Gastroesophageal sphincter (tissue), 4 donors: Measurements from ENCODE around the gene RPS25. TPM values are rescaled to one million over a fixed set of nuclear protein-coding genes. Genes with fewer than 3 reads are reported as not detected.

ENCODE experiments used
- ATAC-seq: fragments of 150-250 bp; one replicate; pipeline ENCODE4 v1.9.1; 2016; ENCODE audit warnings: mild to moderate bottlenecking, moderate library complexity
- H3K27ac ChIP-seq, 4 donors: fragments of 200-600 bp; sonication (generic) in 3 of 4; 1 replicate in 3 of 4; 2 replicates in 1 of 4; pipeline ENCODE4 v1.5.1; 2016 to 2019
- H3K27me3 ChIP-seq: fragments of 200-600 bp; sonication (generic); one replicate; pipeline ENCODE4 v1.5.1; 2019
- H3K36me3 ChIP-seq, 2 donors: fragments of 200-600 bp; sonication (generic); one replicate each; pipeline ENCODE4 v1.5.1; 2019; ENCODE audit warnings: control low read depth in 1 of 2
- H3K4me1 ChIP-seq, 3 donors: fragments of 200-600 bp; sonication (generic); 1 replicate in 2 of 3; 2 replicates in 1 of 3; pipeline ENCODE4 v1.5.1; 2016 to 2019; ENCODE audit warnings: control low read depth in 2 of 3
- H3K4me3 ChIP-seq, 2 donors: fragments of 200-600 bp; sonication (generic); one replicate each; pipeline ENCODE4 v1.5.1; 2019; ENCODE audit warnings: mild to moderate bottlenecking in 1 of 2, moderate library complexity in 1 of 2
- H3K9me3 ChIP-seq, 3 donors: fragments of 200-600 bp; sonication (generic); one replicate each; pipeline ENCODE4 v1.5.1; 2017 to 2019; ENCODE audit warnings: control low read depth in 2 of 3
- CTCF ChIP-seq, 4 experiments: fragments of 200-600 bp in 2 of 4; fragments of 450-650 bp in 2 of 4; sonication (generic) in 1 of 4; IDR thresholded peaks; one replicate each; pipeline ENCODE4 v1.5.1; 2017 to 2019; ENCODE audit warnings: antibody characterized with exemption in 4 of 4, mild to moderate bottlenecking in 2 of 4, moderate library complexity in 2 of 4
- EP300 ChIP-seq: sonication (generic); formaldehyde crosslinking; IDR thresholded peaks from one replicate; pipeline ENCODE4 v1.6.1; 2017; ENCODE audit warnings: antibody characterized with exemption, mild to moderate bottlenecking
- POLR2A ChIP-seq, 2 donors: fragments of 450-650 bp; IDR thresholded peaks; one replicate each; pipeline ENCODE4 v1.6.1; 2017; ENCODE audit warnings: antibody characterized with exemption in 2 of 2, mild to moderate bottlenecking in 2 of 2, moderate library complexity in 1 of 2
- POLR2AphosphoS5 ChIP-seq: sonication (generic); formaldehyde crosslinking; IDR thresholded peaks from one replicate; pipeline ENCODE4 v1.6.1; 2017; ENCODE audit warnings: antibody characterized with exemption
- WGBS, 2 donors: methylation state at CpG; one replicate each; pipeline ENCODE4 v1.1.5; 2018; ENCODE audit warnings: low coverage in 1 of 2; 5-methylcytosine and 5-hydroxymethylcytosine counted together
- total RNA-seq, 4 donors: library from RNA; depleted of rRNA; stranded (reverse); fragments of >200 nt; gene quantifications; one replicate each; pipeline ENCODE4 v1.1.0, GENCODE V29; 2016

Gene RPS25
- total RNA-seq, 4 donors from 2014 or later = 1,381 to 2,808 (median 2,000) TPM

- H3K27ac ChIP-seq = no peak overlapping the region
- no peak overlapping the region for H3K4me3 ChIP-seq
- no peak for ATAC-seq
- TF ChIP-seq EP300 (no peak), CTCF (IDR thresholded peaks at IDR 0.05) (no peak), POLR2AphosphoS5 (no peak), POLR2A (IDR thresholded peaks at IDR 0.05) (no peak)
- H3K4me1 ChIP-seq = peaks cover 0 to 20% (median 5%) of the 10 kb centered on the region in 3 donors
- no peaks in the 10 kb centered on the region for H3K27me3 ChIP-seq
- H3K9me3 ChIP-seq = no peaks in the 10 kb centered on the region
- peaks cover 0 to 82% of the 10 kb centered on the region in 2 donors for H3K36me3 ChIP-seq
- 90 to 100% methylated on average over 4 to 21 of the region's 23 CpGs for WGBS, 2 donors
Observed at GRCh38 chr11:119052163-119052814, 34.1 kb upstream of the RPS25 start.

GRCh38 chr11:119051440-119052162 is 33.5 kb upstream of the RPS25 start:
- Histone ChIP-seq H3K27ac (no peak overlapping the region), H3K9me3 (no peaks in the 10 kb centered on the region), H3K4me3 (no peak overlapping the region), H3K27me3 (no peaks in the 10 kb centered on the region), H3K36me3 (peaks cover 0 to 89% of the 10 kb centered on the region in 2 donors), H3K4me1 (peaks cover 0 to 20% (median 5%) of the 10 kb centered on the region in 3 donors)
- TF ChIP-seq EP300 (no peak), CTCF (IDR thresholded peaks at IDR 0.05) (no peak), POLR2AphosphoS5 (no peak), POLR2A (IDR thresholded peaks at IDR 0.05) (no peak)
- WGBS, 2 donors = 80 to 93% methylated on average over 2 to 4 of the region's 17 CpGs
- no peak for ATAC-seq

GRCh38 chr11:119049081-119049480 is 30.9 kb upstream of the RPS25 start:
- no peak overlapping the region for H3K4me3 ChIP-seq
- H3K36me3 ChIP-seq = peaks cover 0 to 98% of the 10 kb centered on the region in 2 donors
- TF ChIP-seq EP300 = no peak
- no peak for TF ChIP-seq CTCF (IDR thresholded peaks at IDR 0.05)
- TF ChIP-seq POLR2A (IDR thresholded peaks at IDR 0.05) = no peak
- TF ChIP-seq POLR2AphosphoS5 = no peak
- no peaks in the 10 kb centered on the region for H3K27me3 ChIP-seq
- no peaks in the 10 kb centered on the region for H3K4me1 ChIP-seq
- no peak for ATAC-seq
- no peak overlapping the region for H3K27ac ChIP-seq
- WGBS, 2 donors = no CpG with 5 or more reads among the region's 7 CpGs
- H3K9me3 ChIP-seq = no peaks in the 10 kb centered on the region

DNA sequence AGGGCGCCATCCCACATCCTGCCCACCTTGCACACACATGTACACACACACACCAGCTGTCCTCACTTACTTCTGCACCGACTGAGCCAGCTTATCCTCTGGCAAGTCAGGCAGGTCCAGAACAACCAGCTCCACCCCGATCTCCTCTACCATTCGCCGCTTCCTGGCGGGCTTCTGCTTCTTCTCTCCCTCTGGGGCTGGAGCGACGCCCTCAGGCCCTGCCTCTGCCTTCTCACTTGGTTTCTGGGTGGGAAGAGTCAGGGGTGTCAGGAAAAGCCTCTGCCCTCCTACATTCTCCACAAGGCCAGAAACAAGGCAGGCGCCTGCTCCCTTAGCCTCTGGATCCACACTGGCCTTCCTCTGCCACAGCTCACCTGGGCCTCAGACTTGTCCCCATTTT is 30.5 kb upstream of the RPS25 start:
- no peak overlapping the region for H3K27ac ChIP-seq
- peaks cover 0 to 94% of the 10 kb centered on the region in 2 donors for H3K36me3 ChIP-seq
- H3K27me3 ChIP-seq = no peaks in the 10 kb centered on the region
- no peaks in the 10 kb centered on the region for H3K4me1 ChIP-seq
- no peak for ATAC-seq
- no peaks in the 10 kb centered on the region for H3K9me3 ChIP-seq
- H3K4me3 ChIP-seq = no peak overlapping the region
- WGBS, 2 donors = 87 to 89% methylated on average over 7 to 8 of the region's 9 CpGs
- TF ChIP-seq EP300 (no peak), POLR2A (IDR thresholded peaks at IDR 0.05) (no peak), POLR2AphosphoS5 (no peak), CTCF (IDR thresholded peaks at IDR 0.05) (no peak)

DNA sequence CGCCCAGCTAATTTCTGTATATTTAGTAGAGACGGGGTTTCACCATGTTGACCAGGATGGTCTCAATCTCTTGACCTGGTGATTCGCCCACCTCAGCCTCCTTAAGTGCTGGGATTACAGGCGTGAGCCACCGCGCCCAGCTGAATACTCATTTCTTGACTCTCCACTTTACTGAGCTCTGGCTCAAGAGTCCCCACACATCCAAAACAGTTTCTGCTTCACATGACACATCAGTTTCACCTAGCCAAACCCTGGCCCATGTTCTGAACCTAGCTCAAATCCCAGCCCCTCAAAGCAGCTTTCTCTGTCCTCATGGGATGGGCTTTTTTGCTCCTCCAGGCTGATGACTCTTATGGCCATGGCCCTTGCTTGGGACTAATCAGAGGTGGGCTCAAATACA is 29.1 kb upstream of the RPS25 start:
- Histone ChIP-seq H3K4me1 (no peaks in the 10 kb centered on the region), H3K27me3 (no peaks in the 10 kb centered on the region), H3K9me3 (no peaks in the 10 kb centered on the region), H3K27ac (no peak overlapping the region), H3K36me3 (peaks cover 0 to 79% of the 10 kb centered on the region in 2 donors), H3K4me3 (no peak overlapping the region)
- no peak for ATAC-seq
- TF ChIP-seq POLR2AphosphoS5 (no peak), POLR2A (IDR thresholded peaks at IDR 0.05) (no peak), EP300 (no peak), CTCF (IDR thresholded peaks at IDR 0.05) (no peak)
- WGBS, 2 donors = 89 to 92% methylated on average over 1 to 4 of the region's 6 CpGs
